Measurements from ENCODE around the gene PRAC1. TPM values are rescaled to one million over a fixed set of nuclear protein-coding genes. Genes with fewer than 3 reads are reported as not detected.

Gene PRAC1
- total RNA-seq, 2 donors from 2014 or later = not detected

DNA sequence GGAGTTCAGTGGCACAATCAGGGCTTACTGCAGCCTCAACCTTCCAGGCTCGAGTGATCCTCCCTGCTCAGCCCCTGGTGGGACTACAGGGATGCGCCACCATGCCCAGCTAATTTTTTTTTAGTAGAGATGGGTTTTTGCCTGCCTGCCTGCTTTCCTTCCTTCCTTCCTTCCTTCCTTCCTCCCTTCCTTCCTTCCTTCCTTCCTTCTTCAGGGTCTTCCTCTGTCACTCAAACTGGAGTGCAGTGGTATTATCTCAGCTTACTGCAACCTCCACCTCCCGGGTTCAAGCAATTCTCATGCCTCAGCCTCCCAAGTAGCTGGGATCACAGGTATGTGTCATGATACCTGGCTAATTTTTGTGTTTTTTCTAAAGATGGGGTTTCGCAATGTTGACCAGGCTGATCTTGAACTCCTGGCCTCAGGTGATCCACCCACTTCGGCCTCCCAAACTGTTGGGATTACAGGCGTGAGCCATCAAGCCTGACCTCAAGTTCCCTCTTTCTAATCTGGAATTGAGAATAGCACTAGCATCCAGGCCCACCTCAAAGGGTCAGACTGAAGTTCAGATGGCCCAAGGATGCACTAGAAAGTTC, 45.3 kb downstream of the PRAC1 start:
- Histone ChIP-seq H3K27me3 (no peaks in the 10 kb centered on the region), H3K4me3 (no peak overlapping the region), H3K27ac (no peak overlapping the region), H3K9me3 (no peaks in the 10 kb centered on the region), H3K36me3 (replicated peaks in 1 of 2; ENCODE audit: insufficient read depth in 1 of 2, low read depth in 2 of 2) (no peaks in the 10 kb centered on the region), H3K4me1 (peaks cover 7% of the 10 kb centered on the region)
- WGBS, 2 donors = 38 to 53% methylated on average over 3 to 6 of the region's 6 CpGs
- ATAC-seq (no peak), DNase-seq (no peak)
- no peak for TF ChIP-seq POLR2A (IDR thresholded peaks at IDR 0.05)
- TF ChIP-seq, protein P1, sequence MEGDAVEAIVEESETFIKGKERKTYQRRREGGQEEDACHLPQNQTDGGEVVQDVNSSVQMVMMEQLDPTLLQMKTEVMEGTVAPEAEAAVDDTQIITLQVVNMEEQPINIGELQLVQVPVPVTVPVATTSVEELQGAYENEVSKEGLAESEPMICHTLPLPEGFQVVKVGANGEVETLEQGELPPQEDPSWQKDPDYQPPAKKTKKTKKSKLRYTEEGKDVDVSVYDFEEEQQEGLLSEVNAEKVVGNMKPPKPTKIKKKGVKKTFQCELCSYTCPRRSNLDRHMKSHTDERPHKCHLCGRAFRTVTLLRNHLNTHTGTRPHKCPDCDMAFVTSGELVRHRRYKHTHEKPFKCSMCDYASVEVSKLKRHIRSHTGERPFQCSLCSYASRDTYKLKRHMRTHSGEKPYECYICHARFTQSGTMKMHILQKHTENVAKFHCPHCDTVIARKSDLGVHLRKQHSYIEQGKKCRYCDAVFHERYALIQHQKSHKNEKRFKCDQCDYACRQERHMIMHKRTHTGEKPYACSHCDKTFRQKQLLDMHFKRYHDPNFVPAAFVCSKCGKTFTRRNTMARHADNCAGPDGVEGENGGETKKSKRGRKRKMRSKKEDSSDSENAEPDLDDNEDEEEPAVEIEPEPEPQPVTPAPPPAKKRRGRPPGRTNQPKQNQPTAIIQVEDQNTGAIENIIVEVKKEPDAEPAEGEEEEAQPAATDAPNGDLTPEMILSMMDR (IDR thresholded peaks at IDR 0.05) = no peak
- intact Hi-C loops (cut with DNase I) = loop anchor here (5.0 to 10.0 kb wide), 3 partner anchors 108 to 358 kb away; no protein-coding TSS in a partner anchor

DNA sequence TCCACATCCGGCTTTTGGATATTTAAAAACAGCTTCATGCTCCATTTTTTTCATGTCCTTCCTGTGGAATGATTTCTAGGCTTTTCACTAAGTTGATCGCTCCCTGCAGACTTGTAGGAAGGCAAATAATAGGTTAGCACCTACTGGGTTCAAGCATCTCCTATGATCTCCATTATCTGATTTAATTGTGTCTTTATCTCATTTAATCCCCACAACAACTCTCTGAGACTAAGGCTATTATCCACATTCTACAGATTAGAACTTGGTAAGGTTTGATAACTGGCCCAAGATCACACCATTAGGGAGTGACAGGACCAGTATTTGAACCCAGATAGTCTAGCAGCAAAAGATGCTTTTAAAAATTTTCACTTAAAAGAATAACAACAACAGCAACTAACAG, 50.0 kb downstream of the PRAC1 start:
- 46 to 55% methylated on average over 2 of the region's 2 CpGs for WGBS, 2 donors

More for the DNA sequence above, 50.0 kb downstream of the PRAC1 start:
- Histone ChIP-seq H3K27ac (no peak overlapping the region), H3K4me3 (no peak overlapping the region), H3K4me1 (no peaks in the 10 kb centered on the region), H3K9me3 (no peaks in the 10 kb centered on the region), H3K27me3 (no peaks in the 10 kb centered on the region), H3K36me3 (replicated peaks in 1 of 2; ENCODE audit: insufficient read depth in 1 of 2, low read depth in 2 of 2) (no peaks in the 10 kb centered on the region)
- no peak for DNase-seq
- no peak for TF ChIP-seq POLR2A (IDR thresholded peaks at IDR 0.05)
- TF ChIP-seq, protein P1 (IDR thresholded peaks at IDR 0.05) = no peak
- intact Hi-C loops (cut with DNase I) = loop anchor here (10.0 kb wide), 2 partner anchors 112 to 362 kb away; no protein-coding TSS in a partner anchor
- ATAC-seq = no peak

MicroRNAs within 50 kb of the gene (microRNA counts, 767-probe panel; counts per million panel counts)
- microRNA hsa-miR-3185 = 0 to 736 counts per million in 2 donors

Small RNAs within 50 kb of the gene (microRNA-seq; reads per million reads assigned to microRNA genes)
- 0 reads per million in 2 donors for gene MIR3185 (ENCODE audit: borderline number of aligned reads in 2 of 2, borderline replicate concordance in 2 of 2)

Small RNAs within 50 kb of the gene (small RNA-seq; reads per million reads assigned to genes)
- gene AC091179.2 (not detected), gene COX6B1P2 (not detected), gene MIR3185 (not detected), gene RF02132 (not detected), gene RF02133 (not detected), gene RN7SL125P (not detected)

Other genes with a start within 250 kb of the PRAC1 start
- gene HOXB1, start 191.5 kb downstream of the PRAC1 start, total RNA-seq = not detected
- gene HOXB2, start 177.4 kb downstream of the PRAC1 start, total RNA-seq = 10 to 100 TPM; 13.7 to 32.3 TPM
- gene HOXB4, start 144.2 kb downstream of the PRAC1 start, total RNA-seq = 1 to 10 TPM in 1 of 2 donors, under 1 TPM in 1; 0.26 to 2.3 TPM
- gene HOXB3, start 132.3 kb downstream of the PRAC1 start, total RNA-seq = 1 to 10 TPM in 1 of 2 donors, not detected in 1; 2.9 TPM
- gene HOXB5, start 128.7 kb downstream of the PRAC1 start, total RNA-seq = under 1 TPM in 1 of 2 donors, not detected in 1; 0.99 TPM
- gene HOXB6, start 117.5 kb downstream of the PRAC1 start, total RNA-seq = 1 to 10 TPM; 2.1 to 2.6 TPM
- under 1 TPM in 1 of 2 donors, not detected in 1; 0.52 TPM for gene HOXB7, start 111.5 kb downstream of the PRAC1 start, total RNA-seq
- not detected for gene HOXB8, start 107.2 kb downstream of the PRAC1 start, total RNA-seq
- gene HOXB9, start 96.2 kb downstream of the PRAC1 start, total RNA-seq = not detected
- gene PRAC2, start 667 bp upstream of the PRAC1 start, total RNA-seq = not detected
- not detected for gene HOXB13, start 6.2 kb upstream of the PRAC1 start, total RNA-seq
- under 1 TPM in 1 of 2 donors, not detected in 1; 0.26 TPM for gene TTLL6, start 94.7 kb upstream of the PRAC1 start, total RNA-seq
- gene CALCOCO2, start 108.5 kb upstream of the PRAC1 start, total RNA-seq = 10 to 100 TPM; 62.8 to 69.9 TPM
- 10 to 100 TPM in 1 of 2 donors, 1 to 10 TPM in 1; 8.2 to 16.9 TPM for gene ATP5MC1, start 170.3 kb upstream of the PRAC1 start, total RNA-seq
- 10 to 100 TPM; 28.3 to 47.1 TPM for gene UBE2Z, start 185.9 kb upstream of the PRAC1 start, total RNA-seq
- 10 to 100 TPM; 35.9 to 39.4 TPM for gene SNF8, start 222.3 kb upstream of the PRAC1 start, total RNA-seq
- gene GIP, start 246.1 kb upstream of the PRAC1 start, total RNA-seq = not detected